K562 (cell line): ENCODE measurements around the gene NRG2. TPM values are rescaled to one million over a fixed set of nuclear protein-coding genes. Genes with fewer than 3 reads are reported as not detected.

Experiments used
- ATAC-seq: fragments of 200-7000 bp; cut with Tn5 transposase; 3 replicates; pipeline ENCODE4 v1.9.1; 2020; ENCODE audit warnings: moderate library complexity
- BruUV-seq: library from RNA; stranded (reverse); fragments of 400-500 nt; replicated peaks from 2 replicates; lab custom pipeline; 2021; lab: Mats Ljungman, UMichigan
- CTCF ChIA-PET: fragments of 300-600 bp; formaldehyde crosslinking; extraction: SDS; loops from one replicate; lab custom pipeline; 2021; ENCODE audit warnings: low intra/inter-chr PET ratio; lab: Yijun Ruan, JAX
- POLR2A ChIA-PET: fragments of 300-600, 350-650 bp; sonication (Branson Sonifier 250); formaldehyde crosslinking; extraction: SDS; loops from one replicate; lab custom pipeline; 2021; ENCODE audit warnings: antibody characterized with exemption, inconsistent platforms; lab: Yijun Ruan, JAX
- DNase-seq, 4 experiments: peaks; one replicate each; pipeline versions ENCODE4 v3.0.0 to v3.0.0-alpha.2; 2011 to 2018; ENCODE audit warnings: low spot score in 3 of 4, mixed read lengths in 3 of 4; ENCODE audit errors: extremely low read depth in 1 of 4
- FAIRE-seq: peaks from 2 replicates; lab custom pipeline; 2011; peaks lifted over from hg19 to GRCh38; lab: Jason Lieb, UNC
- H2AFZ ChIP-seq: 2 replicates; pipeline ENCODE4 v1.6.0; 2011; ENCODE audit warnings: low read depth, low read length, control low read depth, inconsistent platforms
- H3K27ac ChIP-seq: fragments of 200-600 bp; 3 replicates; pipeline ENCODE4 v1.8.0; 2011; ENCODE audit warnings: low read depth, mild to moderate bottlenecking, control low read depth, inconsistent platforms, low read length, moderate library complexity, mixed read lengths; ENCODE audit errors: extremely low read depth
- H3K27me3 ChIP-seq, 2 experiments: fragments of 300-600 bp in 1 of 2; 2 replicates in 1 of 2; 3 replicates in 1 of 2; pipeline versions ENCODE4 v1.6.0 to v1.8.0; 2011; ENCODE audit warnings: inconsistent platforms in 2 of 2, low read length in 2 of 2, mild to moderate bottlenecking in 1 of 2, mixed read lengths in 1 of 2, moderate library complexity in 1 of 2; ENCODE audit not compliant: control insufficient read depth in 2 of 2, insufficient read depth in 2 of 2
- H3K36me3 ChIP-seq: fragments of 300-600 bp; 3 replicates; pipeline ENCODE4 v1.8.0; 2011; ENCODE audit warnings: mild to moderate bottlenecking, low read length, inconsistent platforms; ENCODE audit not compliant: control insufficient read depth, insufficient read depth
- H3K4me1 ChIP-seq, 2 experiments: fragments of 200-600 bp in 1 of 2; replicated peaks in 1 of 2; 2 replicates in 1 of 2; 3 replicates in 1 of 2; pipeline versions ENCODE4 v1.5.1 to v1.8.0; 2011; ENCODE audit warnings: inconsistent platforms in 2 of 2, low read length in 2 of 2, mild to moderate bottlenecking in 1 of 2, mixed read lengths in 1 of 2, moderate library complexity in 1 of 2; ENCODE audit not compliant: control insufficient read depth in 2 of 2, insufficient read depth in 2 of 2
- H3K4me2 ChIP-seq: 2 replicates; pipeline ENCODE4 v1.6.1; 2011; ENCODE audit warnings: low read length, control low read depth, inconsistent platforms, mixed read lengths; ENCODE audit not compliant: insufficient read depth
- H3K4me3 ChIP-seq: fragments of 200-600 bp; sonication (generic), shearing (Covaris generic); 2 replicates; pipeline ENCODE4 v1.5.1; 2016; ENCODE audit warnings: control low read depth, inconsistent platforms
- H3K79me2 ChIP-seq: fragments of 200-600 bp; 3 replicates; pipeline ENCODE4 v1.8.0; 2011; ENCODE audit warnings: low read length, inconsistent platforms; ENCODE audit not compliant: control insufficient read depth, insufficient read depth
- H3K9ac ChIP-seq, 2 experiments: 2 replicates each; pipeline versions ENCODE4 v1.6.0 to v1.6.1; 2011; ENCODE audit warnings: low read depth in 2 of 2, low read length in 2 of 2, control low read depth in 1 of 2, inconsistent platforms in 1 of 2, mild to moderate bottlenecking in 1 of 2, mixed read lengths in 1 of 2; ENCODE audit not compliant: insufficient read depth in 1 of 2
- H3K9me1 ChIP-seq: one replicate; pipeline ENCODE4 v1.6.0; 2011; ENCODE audit warnings: inconsistent platforms, mild to moderate bottlenecking, low read length, moderate library complexity; ENCODE audit not compliant: control insufficient read depth, insufficient read depth
- H3K9me3 ChIP-seq: replicated peaks from 2 replicates; pipeline ENCODE4 v1.5.1; 2011; ENCODE audit warnings: low read depth, low read length, inconsistent platforms; ENCODE audit not compliant: control insufficient read depth, insufficient read depth
- H4K20me1 ChIP-seq: replicated peaks from 2 replicates; pipeline ENCODE4 v1.6.1; 2011; ENCODE audit warnings: low read length, inconsistent platforms, mixed read lengths; ENCODE audit not compliant: control insufficient read depth, insufficient read depth
- PBX2 ChIP-seq, 2 experiments: IDR thresholded peaks in 1 of 2; conservative IDR thresholded peaks in 1 of 2; 2 replicates each; pipeline ENCODE4 v1.6.1; 2016; ENCODE audit warnings: low read depth in 2 of 2, mild to moderate bottlenecking in 1 of 2, missing compliant biosample characterization in 1 of 2, missing genetic modification characterization in 1 of 2, moderate library complexity in 1 of 2
- TAL1 ChIP-seq: fragments of 450-650 bp; IDR thresholded peaks from 2 replicates; pipeline ENCODE4 v1.6.1; 2016; ENCODE audit warnings: mild to moderate bottlenecking
- ZNF274 ChIP-seq: IDR thresholded peaks from 2 replicates; pipeline ENCODE4 v1.6.1; 2011; ENCODE audit warnings: low read depth, mild to moderate bottlenecking, low read length, moderate library complexity, borderline replicate concordance
- WGBS: fragments of 100-300 bp; shearing (Covaris generic); methylation state at CpG from one replicate; pipeline ENCODE4 v1.1.6; 2016; ENCODE audit warnings: low coverage, mixed read lengths; ENCODE audit not compliant: insufficient coverage; ENCODE audit errors: missing lambda C conversion rate; 5-methylcytosine and 5-hydroxymethylcytosine counted together
- in situ Hi-C: fragments of 300-500 bp; cut with MboI; formaldehyde crosslinking; loops from 4 replicates; pipeline ENCODE4 v1.15.0; 2018; ENCODE audit warnings: inconsistent platforms, mixed read lengths
- intact Hi-C: fragments of 100-400 bp; cut with micrococcal nuclease; formaldehyde crosslinking; loops from 2 replicates; pipeline ENCODE4 v1.14.2; 2022
- polyA plus RNA-seq, 8 experiments: library from polyadenylated mRNA; depleted of rRNA in 4 of 8; stranded (reverse) in 5 of 8; unstranded in 3 of 8; fragments of >200 nt; fragmentation: Nextera tagmentation in 2 of 8; fragmentation: Illumina TruSeq in 1 of 8; extraction: Ambion mirVana in 2 of 8; extraction: Trizol in 1 of 8; gene quantifications; 2 replicates each; pipeline versions ENCODE4 v1.2.1 to v1.2.3, GENCODE V29; 2011 to 2014; ENCODE audit warnings: inconsistent platforms in 1 of 8, missing spikeins in 1 of 8
- total RNA-seq, 7 experiments: library from RNA; depleted of rRNA in 6 of 7; stranded (reverse); fragments of >200 nt in 6 of 7; fragmentation: Illumina TruSeq in 2 of 7; extraction: Trizol in 2 of 7; gene quantifications; 2 replicates each; pipeline versions ENCODE4 v1.2.1 to v1.2.3, GENCODE V29; 2011 to 2021; ENCODE audit warnings: low replicate concordance in 1 of 7

Gene NRG2
- total and polyA plus RNA-seq, 9 of the 15 experiments (the other 6 are each of a cell fraction or from before 2014, with no cell fraction given) = not detected

- in situ Hi-C loops (no loop called here), intact Hi-C loops (no loop called here)
- ATAC-seq (no peak), DNase-seq (no peak), FAIRE-seq (no peak)
- Histone ChIP-seq H3K27me3 (peaks cover 32 to 77% of the 10 kb centered on the region in 2 experiments), H3K4me1 (peaks cover 0 to 4% of the 10 kb centered on the region in 2 experiments; a peak in 1 of 5 replicates), H2AFZ (no peak overlapping the region), H3K27ac (no peak overlapping the region), H3K9me3 (no peaks in the 10 kb centered on the region), H3K4me3 (no peak overlapping the region), H3K4me2 (no peak overlapping the region), H3K36me3 (no peaks in the 10 kb centered on the region), H3K79me2 (no peaks in the 10 kb centered on the region), H3K9me1 (no peaks in the 10 kb centered on the region), H3K9ac (no peak overlapping the region), H4K20me1 (peaks cover 4% of the 10 kb centered on the region; the same call in 1 of the 2 replicates)
- WGBS = 0% methylated on average over 11 of the region's 12 CpGs
- POLR2A ChIA-PET = no interaction called here
- TF ChIP-seq ZNF274 = no peak
- TF ChIP-seq TAL1 = no peak
- TF ChIP-seq PBX2 (CRISPR knock-in tag; IDR thresholded peaks at IDR 0.05; ENCODE audit: low read depth) = no peak
- no peak for TF ChIP-seq PBX2 (tag; conservative IDR thresholded peaks at IDR 0.05; ENCODE audit: low read depth)
- no TSS peak for BruUV-seq
- CTCF ChIA-PET = no interaction called here
Measured at GRCh38 chr5:139816566-139816965, 226.5 kb downstream of the NRG2 start.
